ENCODE measurements around the gene CDH4.

CDH4 gene

GRCh38 chr20:61890210-61890609 is 638.1 kb downstream of the CDH4 start:
- in situ Hi-C loops (cut with HindIII; ENCODE audit: low pct_ligation_motif_present, low pct_unique_long_range_greater_than_20kb, low sequenced_read_pairs) = no loop called here
- no peak for DNase-seq

GRCh38 chr20:61891476-61891875 is 639.4 kb downstream of the CDH4 start:
- in situ Hi-C loops (cut with HindIII; ENCODE audit: low pct_ligation_motif_present, low pct_unique_long_range_greater_than_20kb, low sequenced_read_pairs) = no loop called here

GRCh38 chr20:61891916-61892649 is 640.0 kb downstream of the CDH4 start:
- in situ Hi-C loops (cut with HindIII; ENCODE audit: low pct_ligation_motif_present, low pct_unique_long_range_greater_than_20kb, low sequenced_read_pairs) = no loop called here
- no peak for DNase-seq

More at GRCh38 chr20:61891476-61891875, 639.4 kb downstream of the CDH4 start:
- no peak for DNase-seq

- in situ Hi-C loops (cut with HindIII; ENCODE audit: low pct_ligation_motif_present, low pct_unique_long_range_greater_than_20kb, low sequenced_read_pairs) = no loop called here
- no peak for DNase-seq
These were observed 643.0 kb downstream of the CDH4 start for GRCh38 chr20:61895016-61895415.

- DNase-seq = no peak
- in situ Hi-C loops (cut with HindIII; ENCODE audit: low pct_ligation_motif_present, low pct_unique_long_range_greater_than_20kb, low sequenced_read_pairs) = no loop called here
These were observed 643.6 kb downstream of the CDH4 start for GRCh38 chr20:61895686-61896057.

GRCh38 chr20:61896058-61896961 is 644.2 kb downstream of the CDH4 start:
- peak; percentile 33 for DNase-seq
- in situ Hi-C loops (cut with HindIII; ENCODE audit: low pct_ligation_motif_present, low pct_unique_long_range_greater_than_20kb, low sequenced_read_pairs) = no loop called here

- DNase-seq = no peak
- in situ Hi-C loops (cut with HindIII; ENCODE audit: low pct_ligation_motif_present, low pct_unique_long_range_greater_than_20kb, low sequenced_read_pairs) = no loop called here
These were observed 645.6 kb downstream of the CDH4 start for GRCh38 chr20:61897401-61898295.

GRCh38 chr20:61898405-61898804 is 646.3 kb downstream of the CDH4 start:
- DNase-seq = no peak
- in situ Hi-C loops (cut with HindIII; ENCODE audit: low pct_ligation_motif_present, low pct_unique_long_range_greater_than_20kb, low sequenced_read_pairs) = no loop called here

- in situ Hi-C loops (cut with HindIII; ENCODE audit: low pct_ligation_motif_present, low pct_unique_long_range_greater_than_20kb, low sequenced_read_pairs) = no loop called here
- peak; percentile 67 for DNase-seq
These were observed 648.2 kb downstream of the CDH4 start for GRCh38 chr20:61900011-61900944.

- in situ Hi-C loops (cut with HindIII; ENCODE audit: low pct_ligation_motif_present, low pct_unique_long_range_greater_than_20kb, low sequenced_read_pairs) = no loop called here
- DNase-seq = no peak
These were observed 648.9 kb downstream of the CDH4 start for GRCh38 chr20:61900945-61901293.

- in situ Hi-C loops (cut with HindIII; ENCODE audit: low pct_ligation_motif_present, low pct_unique_long_range_greater_than_20kb, low sequenced_read_pairs) = no loop called here
- DNase-seq = no peak
These were observed 649.5 kb downstream of the CDH4 start for GRCh38 chr20:61901392-61902220.

- no peak for DNase-seq
- in situ Hi-C loops (cut with HindIII; ENCODE audit: low pct_ligation_motif_present, low pct_unique_long_range_greater_than_20kb, low sequenced_read_pairs) = no loop called here
These were observed 650.3 kb downstream of the CDH4 start for GRCh38 chr20:61902221-61902869.

GRCh38 chr20:61903575-61904340 is 651.7 kb downstream of the CDH4 start:
- no peak for DNase-seq
- in situ Hi-C loops (cut with HindIII; ENCODE audit: low pct_ligation_motif_present, low pct_unique_long_range_greater_than_20kb, low sequenced_read_pairs) = no loop called here

- in situ Hi-C loops (cut with HindIII; ENCODE audit: low pct_ligation_motif_present, low pct_unique_long_range_greater_than_20kb, low sequenced_read_pairs) = no loop called here
- no peak for DNase-seq
These were observed 652.4 kb downstream of the CDH4 start for GRCh38 chr20:61904456-61904855.

GRCh38 chr20:61905781-61906523 is 653.9 kb downstream of the CDH4 start:
- in situ Hi-C loops (cut with HindIII; ENCODE audit: low pct_ligation_motif_present, low pct_unique_long_range_greater_than_20kb, low sequenced_read_pairs) = no loop called here
- no peak for DNase-seq

Measured in ACHN (cell line).